ENCODE measurements around the gene NEK8. TPM values are rescaled to one million over a fixed set of nuclear protein-coding genes. Genes with fewer than 3 reads are reported as not detected.

The NEK8 gene
- total RNA-seq, 2 experiments from 2014 or later: 4.7 to 5.2 TPM

DNA sequence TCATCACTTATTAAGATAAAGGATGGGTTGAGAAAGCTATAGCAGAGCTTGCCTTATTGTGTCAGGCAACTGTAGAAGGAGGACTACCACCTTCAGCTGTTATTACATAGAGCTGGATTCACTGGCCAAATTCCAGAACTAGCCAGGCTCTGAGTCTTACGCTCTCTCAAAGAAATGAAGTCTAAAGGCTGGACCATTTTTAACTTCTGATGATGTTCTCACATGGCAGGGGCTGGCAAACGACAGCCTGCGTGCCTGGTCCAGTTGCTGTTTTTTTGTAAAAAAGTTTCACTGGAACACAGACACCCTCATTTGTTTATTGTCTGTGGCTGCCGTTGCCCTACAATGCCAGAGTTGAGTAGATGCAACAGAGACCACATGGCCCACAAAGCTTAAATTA is 36.5 kb downstream of the NEK8 start:
- no peaks in the 10 kb centered on the region for H3K27me3 Mint-ChIP-seq
- no peaks in the 10 kb centered on the region for H3K9me3 Mint-ChIP-seq
- no peak for ATAC-seq (ENCODE audit: poor library complexity)
- peaks cover 40% of the 10 kb centered on the region for H3K36me3 Mint-ChIP-seq (ENCODE audit: low read depth)
- Histone ChIP-seq H3K4me1 (ENCODE audit: insufficient read depth, low read length) (no peaks in the 10 kb centered on the region), H3K27ac (ENCODE audit: low read depth in 1 of 2, low read length in 2 of 2) (no peak overlapping the region), H3K4me3 (ENCODE audit: low read length) (no peak overlapping the region), H3K36me3 (ENCODE audit: insufficient read depth, low read length) (peaks cover 37% of the 10 kb centered on the region), H3K27me3 (ENCODE audit: control insufficient read depth in 1 of 2, insufficient read depth in 2 of 2, low read length in 2 of 2) (no peaks in the 10 kb centered on the region), H3K9me3 (ENCODE audit: control insufficient read depth in 1 of 2, insufficient read depth in 1 of 2, low read length in 2 of 2) (no peaks in the 10 kb centered on the region)
- TF ChIP-seq, protein P1, sequence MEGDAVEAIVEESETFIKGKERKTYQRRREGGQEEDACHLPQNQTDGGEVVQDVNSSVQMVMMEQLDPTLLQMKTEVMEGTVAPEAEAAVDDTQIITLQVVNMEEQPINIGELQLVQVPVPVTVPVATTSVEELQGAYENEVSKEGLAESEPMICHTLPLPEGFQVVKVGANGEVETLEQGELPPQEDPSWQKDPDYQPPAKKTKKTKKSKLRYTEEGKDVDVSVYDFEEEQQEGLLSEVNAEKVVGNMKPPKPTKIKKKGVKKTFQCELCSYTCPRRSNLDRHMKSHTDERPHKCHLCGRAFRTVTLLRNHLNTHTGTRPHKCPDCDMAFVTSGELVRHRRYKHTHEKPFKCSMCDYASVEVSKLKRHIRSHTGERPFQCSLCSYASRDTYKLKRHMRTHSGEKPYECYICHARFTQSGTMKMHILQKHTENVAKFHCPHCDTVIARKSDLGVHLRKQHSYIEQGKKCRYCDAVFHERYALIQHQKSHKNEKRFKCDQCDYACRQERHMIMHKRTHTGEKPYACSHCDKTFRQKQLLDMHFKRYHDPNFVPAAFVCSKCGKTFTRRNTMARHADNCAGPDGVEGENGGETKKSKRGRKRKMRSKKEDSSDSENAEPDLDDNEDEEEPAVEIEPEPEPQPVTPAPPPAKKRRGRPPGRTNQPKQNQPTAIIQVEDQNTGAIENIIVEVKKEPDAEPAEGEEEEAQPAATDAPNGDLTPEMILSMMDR (IDR thresholded peaks at IDR 0.05): no peak
- H3K27ac Mint-ChIP-seq: peak overlapping the region; percentile 33
- H3K4me1 Mint-ChIP-seq (ENCODE audit: low read depth): peaks cover 14% of the 10 kb centered on the region
- POLR2A ChIA-PET: interaction anchor here (1.5 kb wide), 2 partner anchors 46 to 54 kb away, joined by 3 to 4 read pairs; partner anchors contain the start of genes PROCA1 and RPL23A
- H3K4me3 Mint-ChIP-seq: no peak overlapping the region
- no peak for DNase-seq
- intact Hi-C loops (cut with DNase I, micrococcal nuclease): loop anchor here (5.0 to 10.0 kb wide), 3 partner anchors 42 to 350 kb away; partner anchors contain the start of gene FAM222B (in 1 of the 2)
- CTCF ChIA-PET: interaction anchor here (1.3 to 6.6 kb wide), 6 partner anchors 7 to 352 kb away, joined by 3 to 70 read pairs (median 16); partner anchors contain the start of genes FAM222B, NEK8 and TLCD1

DNA sequence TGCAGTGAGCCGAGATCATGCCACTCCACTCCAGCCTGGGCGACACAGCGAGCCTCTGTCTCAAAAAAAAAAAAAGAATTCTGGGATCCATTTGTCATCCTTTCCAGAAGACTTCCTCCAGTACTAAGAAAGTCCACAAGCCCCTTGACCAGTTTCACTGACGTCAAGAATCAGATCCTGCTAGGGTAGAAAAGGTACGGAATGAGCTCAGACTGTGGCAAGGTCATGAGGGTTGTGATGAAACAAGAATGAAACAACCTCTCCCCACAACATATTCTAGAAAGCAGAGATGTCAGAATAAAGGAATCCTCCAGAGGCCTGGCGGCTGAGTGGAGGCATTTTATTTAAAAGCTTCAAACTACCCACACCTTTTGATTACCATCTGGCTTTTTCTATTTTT is 45.1 kb downstream of the NEK8 start:
- TF ChIP-seq, protein P1 (IDR thresholded peaks at IDR 0.05): no peak
- Mint-ChIP-seq H3K27ac (no peak overlapping the region), H3K4me3 (no peak overlapping the region), H3K4me1 (ENCODE audit: low read depth) (peaks cover 30% of the 10 kb centered on the region), H3K36me3 (ENCODE audit: low read depth) (peaks cover 24% of the 10 kb centered on the region), H3K9me3 (no peaks in the 10 kb centered on the region), H3K27me3 (no peaks in the 10 kb centered on the region)
- H3K9me3 ChIP-seq (ENCODE audit: control insufficient read depth in 1 of 2, insufficient read depth in 1 of 2, low read length in 2 of 2): no peaks in the 10 kb centered on the region
- POLR2A ChIA-PET: interaction anchor here (0.9 to 1.3 kb wide), 2 partner anchors 45 to 47 kb away, joined by 3 to 6 read pairs; partner anchors contain the start of genes NEK8 and TLCD1
- CTCF ChIA-PET: interaction anchor here (0.7 to 1.9 kb wide), 4 partner anchors 10 to 73 kb away, joined by 3 to 10 read pairs (median 4); no protein-coding TSS in a partner anchor
- no peak overlapping the region for H3K4me3 ChIP-seq (ENCODE audit: low read length)
- no peak for ATAC-seq (ENCODE audit: poor library complexity)
- intact Hi-C loops (cut with DNase I, micrococcal nuclease): no loop called here
- H3K27ac ChIP-seq (ENCODE audit: low read depth in 1 of 2, low read length in 2 of 2): no peak overlapping the region
- H3K4me1 ChIP-seq (ENCODE audit: insufficient read depth, low read length): peaks cover 9% of the 10 kb centered on the region
- H3K36me3 ChIP-seq (ENCODE audit: insufficient read depth, low read length): peaks cover 8% of the 10 kb centered on the region
- H3K27me3 ChIP-seq (ENCODE audit: control insufficient read depth in 1 of 2, insufficient read depth in 2 of 2, low read length in 2 of 2): no peaks in the 10 kb centered on the region
- DNase-seq: no peak

DNA sequence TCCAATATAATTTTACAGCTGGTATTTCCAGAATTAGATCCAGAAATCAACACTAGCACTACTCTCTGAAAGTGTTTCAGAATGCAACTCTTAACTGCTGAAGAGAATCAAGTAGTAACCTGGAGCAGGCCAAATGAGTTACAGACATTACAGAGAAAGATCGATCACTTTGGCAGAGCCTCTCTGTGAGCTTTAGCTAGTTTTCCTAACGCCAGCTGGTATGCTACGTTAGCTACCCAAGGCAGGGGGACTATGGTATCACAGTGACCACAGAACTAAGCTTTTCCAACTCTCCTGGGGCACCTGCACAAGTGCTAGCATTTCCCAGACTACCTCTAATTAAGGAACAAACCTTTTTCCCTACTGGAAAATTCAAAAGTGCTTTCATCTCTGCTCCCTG is 45.6 kb downstream of the NEK8 start:
- ATAC-seq (ENCODE audit: poor library complexity) (no peak), DNase-seq (no peak)
- peaks cover 29% of the 10 kb centered on the region for H3K36me3 Mint-ChIP-seq (ENCODE audit: low read depth)
- ChIA-PET POLR2A (interaction anchor here (0.9 to 1.3 kb wide), 2 partner anchors 46 to 48 kb away, joined by 3 to 6 read pairs; partner anchors contain the start of genes NEK8 and TLCD1), CTCF (interaction anchor here (0.7 to 1.9 kb wide), 4 partner anchors 11 to 72 kb away, joined by 3 to 10 read pairs (median 4); no protein-coding TSS in a partner anchor)
- TF ChIP-seq, protein P1 (IDR thresholded peaks at IDR 0.05): no peak
- Histone ChIP-seq H3K4me3 (ENCODE audit: low read length) (no peak overlapping the region), H3K36me3 (ENCODE audit: insufficient read depth, low read length) (peaks cover 8% of the 10 kb centered on the region), H3K9me3 (ENCODE audit: control insufficient read depth in 1 of 2, insufficient read depth in 1 of 2, low read length in 2 of 2) (no peaks in the 10 kb centered on the region), H3K4me1 (ENCODE audit: insufficient read depth, low read length) (peaks cover 9% of the 10 kb centered on the region), H3K27me3 (ENCODE audit: control insufficient read depth in 1 of 2, insufficient read depth in 2 of 2, low read length in 2 of 2) (no peaks in the 10 kb centered on the region), H3K27ac (ENCODE audit: low read depth in 1 of 2, low read length in 2 of 2) (no peak overlapping the region)
- intact Hi-C loops (cut with DNase I, micrococcal nuclease): no loop called here
- no peak overlapping the region for H3K27ac Mint-ChIP-seq
- no peaks in the 10 kb centered on the region for H3K27me3 Mint-ChIP-seq
- H3K4me1 Mint-ChIP-seq (ENCODE audit: low read depth): peaks cover 35% of the 10 kb centered on the region
- H3K9me3 Mint-ChIP-seq: no peaks in the 10 kb centered on the region
- H3K4me3 Mint-ChIP-seq: no peak overlapping the region
